Muscle layer of colon (tissue), 2 donors: ENCODE data around the gene SNAP29.

Experiments
- H3K27ac ChIP-seq: one replicate; pipeline ENCODE4 v1.7.0; 2013; ENCODE audit warnings: low read depth, mild to moderate bottlenecking, low read length, moderate library complexity
- H3K27me3 ChIP-seq, 2 donors: one replicate each; pipeline ENCODE4 v1.7.0; 2013; ENCODE audit warnings: low read length in 2 of 2, mild to moderate bottlenecking in 2 of 2; ENCODE audit not compliant: insufficient read depth in 2 of 2, control insufficient read depth in 1 of 2
- H3K36me3 ChIP-seq: one replicate; pipeline ENCODE4 v1.7.0; 2013; ENCODE audit warnings: mild to moderate bottlenecking, low read length; ENCODE audit not compliant: insufficient read depth
- H3K4me1 ChIP-seq: one replicate; pipeline ENCODE4 v1.7.0; 2013; ENCODE audit warnings: mild to moderate bottlenecking, low read length; ENCODE audit not compliant: insufficient read depth
- H3K4me3 ChIP-seq, 2 donors: one replicate each; pipeline ENCODE4 v1.7.0; 2013; ENCODE audit warnings: low read length in 2 of 2, low read depth in 1 of 2, mild to moderate bottlenecking in 1 of 2, moderate library complexity in 1 of 2
- H3K9ac ChIP-seq: one replicate; pipeline ENCODE4 v1.7.0; 2013; ENCODE audit warnings: low read length
- H3K9me3 ChIP-seq: one replicate; pipeline ENCODE4 v1.7.0; 2013; ENCODE audit warnings: mild to moderate bottlenecking, low read length
- donor health status: abdominal sarcoma.
- donor health status: Adenocarcinoma of cecum.

Gene SNAP29

DNA sequence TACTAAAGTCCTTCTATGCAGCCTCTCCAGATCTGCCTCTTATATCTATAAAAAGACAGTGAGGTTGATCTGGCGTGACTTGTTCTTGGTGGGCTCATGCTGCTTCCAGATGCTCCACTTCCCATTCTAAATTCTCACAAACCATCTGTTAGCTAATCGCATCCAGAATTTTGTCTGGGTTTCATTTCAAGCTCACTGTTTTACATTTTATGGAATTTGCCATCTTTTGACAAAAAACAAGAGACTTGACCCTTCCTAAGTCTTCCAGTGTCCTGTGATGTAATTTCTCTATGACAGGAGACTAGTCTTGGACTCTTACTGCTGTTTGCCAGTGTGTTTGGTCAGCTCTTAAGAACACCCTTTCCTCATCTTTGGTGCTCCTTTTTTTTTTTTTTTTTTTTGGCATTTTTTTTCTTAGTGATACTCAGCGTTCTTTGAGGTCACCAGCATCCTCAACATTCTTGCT, 81.4 kb downstream of the SNAP29 start:
- no peak overlapping the region for H3K27ac ChIP-seq
- H3K4me3 ChIP-seq = no peak overlapping the region
- H3K9me3 ChIP-seq = no peaks in the 10 kb centered on the region
- H3K36me3 ChIP-seq = peaks cover 14% of the 10 kb centered on the region
- peaks cover 24% of the 10 kb centered on the region for H3K4me1 ChIP-seq
- H3K27me3 ChIP-seq = no peaks in the 10 kb centered on the region
- no peak overlapping the region for H3K9ac ChIP-seq
